ENCODE measurements around the gene CPED1.
"Not testable (repeated sequence)": the region's sequence is repeated elsewhere in the genome, so short reads cannot be mapped to it uniquely, and the experiment has no call there.

The CPED1 gene

DNA sequence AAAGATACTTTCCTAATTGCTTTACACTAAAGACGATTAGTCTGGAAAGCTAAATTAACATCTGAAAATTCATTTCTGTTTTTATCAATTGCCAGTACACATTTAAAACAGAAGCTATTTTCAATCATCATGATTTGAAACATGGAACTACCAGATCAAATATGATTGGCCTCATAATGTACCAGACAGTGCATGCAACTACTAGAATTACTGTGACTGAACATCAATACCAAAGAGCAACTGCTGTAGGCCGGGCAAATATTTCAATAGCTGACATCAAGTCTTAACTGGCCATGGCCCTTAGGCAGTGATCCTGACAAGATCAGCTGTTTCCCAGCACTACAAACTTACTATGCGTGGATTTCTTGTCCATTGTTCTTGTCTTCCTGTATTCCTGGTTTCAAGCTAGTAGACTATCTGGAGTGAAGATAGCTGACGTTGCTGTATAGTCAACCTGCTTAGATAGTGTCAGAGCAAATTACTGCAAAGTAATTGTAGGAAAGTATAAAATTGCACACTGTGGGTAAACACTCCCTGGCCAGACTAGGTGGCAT is 318.6 kb downstream of the CPED1 start:
- no peak overlapping the region for H3K4me3 ChIP-seq (ENCODE audit: low read depth, low read length)
- TF ChIP-seq, protein P1, sequence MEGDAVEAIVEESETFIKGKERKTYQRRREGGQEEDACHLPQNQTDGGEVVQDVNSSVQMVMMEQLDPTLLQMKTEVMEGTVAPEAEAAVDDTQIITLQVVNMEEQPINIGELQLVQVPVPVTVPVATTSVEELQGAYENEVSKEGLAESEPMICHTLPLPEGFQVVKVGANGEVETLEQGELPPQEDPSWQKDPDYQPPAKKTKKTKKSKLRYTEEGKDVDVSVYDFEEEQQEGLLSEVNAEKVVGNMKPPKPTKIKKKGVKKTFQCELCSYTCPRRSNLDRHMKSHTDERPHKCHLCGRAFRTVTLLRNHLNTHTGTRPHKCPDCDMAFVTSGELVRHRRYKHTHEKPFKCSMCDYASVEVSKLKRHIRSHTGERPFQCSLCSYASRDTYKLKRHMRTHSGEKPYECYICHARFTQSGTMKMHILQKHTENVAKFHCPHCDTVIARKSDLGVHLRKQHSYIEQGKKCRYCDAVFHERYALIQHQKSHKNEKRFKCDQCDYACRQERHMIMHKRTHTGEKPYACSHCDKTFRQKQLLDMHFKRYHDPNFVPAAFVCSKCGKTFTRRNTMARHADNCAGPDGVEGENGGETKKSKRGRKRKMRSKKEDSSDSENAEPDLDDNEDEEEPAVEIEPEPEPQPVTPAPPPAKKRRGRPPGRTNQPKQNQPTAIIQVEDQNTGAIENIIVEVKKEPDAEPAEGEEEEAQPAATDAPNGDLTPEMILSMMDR (IDR thresholded peaks at IDR 0.05; ENCODE audit: low read depth, low read length), result no peak

DNA sequence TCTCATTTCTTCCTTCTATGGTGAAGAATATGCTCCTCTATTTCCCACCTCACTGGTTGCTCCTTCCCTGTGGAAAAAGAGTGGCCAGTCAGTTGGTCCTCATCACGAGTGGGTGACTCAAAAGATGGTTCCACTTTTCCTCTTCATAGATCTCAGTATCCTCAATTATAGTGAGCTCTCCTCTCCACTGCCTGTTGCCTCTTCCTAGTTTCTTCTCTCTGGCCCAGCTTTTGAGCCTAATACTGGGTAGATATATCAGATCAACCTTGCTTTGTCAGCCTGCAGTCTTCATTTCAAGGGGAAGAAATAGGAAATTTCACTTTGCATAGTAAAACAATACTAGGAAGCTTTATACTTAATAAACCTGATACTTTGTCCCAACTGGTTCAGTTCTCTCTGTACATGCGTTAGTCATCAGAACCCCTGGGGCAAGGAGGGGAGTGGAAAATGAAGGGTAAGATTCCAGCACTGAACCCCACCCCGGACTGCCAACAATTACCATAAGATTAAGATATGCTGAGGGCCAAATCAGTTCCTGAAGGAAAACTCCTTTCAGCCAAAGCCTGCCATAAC is 324.8 kb downstream of the CPED1 start:
- H3K4me3 ChIP-seq (ENCODE audit: low read depth, low read length), result no peak overlapping the region
- TF ChIP-seq, protein P1 (IDR thresholded peaks at IDR 0.05; ENCODE audit: low read depth, low read length), result no peak

DNA sequence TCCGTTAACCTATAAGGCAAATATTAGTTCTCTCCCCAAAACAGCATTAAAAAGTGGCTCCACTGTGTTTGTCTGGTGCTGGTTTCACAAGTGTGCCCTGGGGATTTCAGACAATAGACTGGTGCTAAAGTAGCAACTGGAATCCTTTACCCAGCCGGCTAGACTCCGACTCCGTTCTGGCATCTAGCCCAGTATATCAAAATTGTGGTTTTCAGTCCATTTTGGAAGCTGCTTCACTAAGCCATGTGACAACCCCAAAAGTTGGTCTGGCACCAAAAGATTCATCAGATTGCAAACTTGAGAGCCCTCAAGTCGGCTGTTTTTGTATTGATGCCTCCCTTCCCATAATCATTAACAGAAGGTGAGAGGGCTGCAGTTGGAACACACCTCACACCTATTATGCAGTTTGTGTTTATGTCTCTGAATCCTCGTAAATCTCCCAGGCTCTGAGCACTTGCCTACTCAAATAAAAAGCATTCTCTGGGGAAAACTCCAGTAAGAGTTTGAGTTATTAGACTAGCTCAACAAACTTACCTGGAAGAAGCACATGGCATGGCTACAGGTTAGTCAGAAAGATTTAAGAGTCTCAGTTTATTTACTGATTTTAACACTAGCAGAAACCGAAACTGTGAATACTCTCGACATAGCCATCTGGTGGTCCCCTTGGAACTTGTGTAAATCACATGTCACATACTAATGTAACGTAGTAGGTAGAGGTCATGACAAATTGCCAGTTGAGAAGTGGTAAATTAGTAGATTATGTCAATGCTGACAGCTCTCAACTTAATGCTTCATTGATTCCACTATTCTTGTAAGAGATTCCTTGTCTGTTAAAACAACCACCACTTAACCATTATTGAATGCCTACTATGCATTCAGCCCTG is 325.5 kb downstream of the CPED1 start:
- TF ChIP-seq, protein P1 (IDR thresholded peaks at IDR 0.05; ENCODE audit: low read depth, low read length), result no peak
- no peak overlapping the region for H3K4me3 ChIP-seq (ENCODE audit: low read depth, low read length)

DNA sequence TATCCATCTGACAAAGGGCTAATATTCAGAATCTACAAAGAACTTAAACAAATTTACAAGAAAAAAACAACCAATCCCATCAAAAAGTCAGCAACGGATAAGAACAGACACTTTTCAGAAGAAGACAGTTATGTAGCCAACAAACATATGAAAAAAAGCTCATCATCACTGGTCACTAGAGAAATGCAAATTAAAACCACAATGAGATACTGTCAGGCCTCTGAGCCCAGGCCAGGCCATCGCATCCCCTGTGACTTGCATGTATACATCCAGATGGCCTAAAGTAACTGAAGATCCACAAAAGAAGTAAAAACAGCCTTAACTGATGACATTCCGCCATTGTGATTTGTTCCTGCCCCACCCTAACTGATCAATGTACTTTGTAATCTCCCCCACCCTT is 326.7 kb downstream of the CPED1 start:
- not testable (repeated sequence) for H3K4me3 ChIP-seq (ENCODE audit: low read depth, low read length)

DNA sequence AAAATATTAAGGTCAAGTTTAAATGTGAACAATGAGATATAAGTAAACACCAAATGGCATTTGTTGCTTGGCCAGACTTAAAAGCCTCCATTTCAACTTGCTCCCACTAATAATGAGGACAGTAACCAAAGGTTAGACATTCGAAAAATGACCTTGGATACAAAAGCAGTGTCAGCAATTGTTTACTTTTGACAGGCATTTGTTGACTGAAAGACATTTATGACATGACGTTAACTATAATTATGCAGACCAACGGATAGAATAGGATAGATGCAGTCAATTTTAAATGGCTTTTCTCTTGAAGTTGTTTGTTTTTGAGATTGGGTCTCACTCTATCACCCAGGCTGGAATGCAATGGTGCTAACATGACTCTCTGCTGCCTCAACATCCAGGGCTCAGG is 333.9 kb downstream of the CPED1 start:
- TF ChIP-seq, protein P1 (IDR thresholded peaks at IDR 0.05; ENCODE audit: low read depth, low read length), result no peak
- no peak overlapping the region for H3K4me3 ChIP-seq (ENCODE audit: low read depth, low read length)

DNA sequence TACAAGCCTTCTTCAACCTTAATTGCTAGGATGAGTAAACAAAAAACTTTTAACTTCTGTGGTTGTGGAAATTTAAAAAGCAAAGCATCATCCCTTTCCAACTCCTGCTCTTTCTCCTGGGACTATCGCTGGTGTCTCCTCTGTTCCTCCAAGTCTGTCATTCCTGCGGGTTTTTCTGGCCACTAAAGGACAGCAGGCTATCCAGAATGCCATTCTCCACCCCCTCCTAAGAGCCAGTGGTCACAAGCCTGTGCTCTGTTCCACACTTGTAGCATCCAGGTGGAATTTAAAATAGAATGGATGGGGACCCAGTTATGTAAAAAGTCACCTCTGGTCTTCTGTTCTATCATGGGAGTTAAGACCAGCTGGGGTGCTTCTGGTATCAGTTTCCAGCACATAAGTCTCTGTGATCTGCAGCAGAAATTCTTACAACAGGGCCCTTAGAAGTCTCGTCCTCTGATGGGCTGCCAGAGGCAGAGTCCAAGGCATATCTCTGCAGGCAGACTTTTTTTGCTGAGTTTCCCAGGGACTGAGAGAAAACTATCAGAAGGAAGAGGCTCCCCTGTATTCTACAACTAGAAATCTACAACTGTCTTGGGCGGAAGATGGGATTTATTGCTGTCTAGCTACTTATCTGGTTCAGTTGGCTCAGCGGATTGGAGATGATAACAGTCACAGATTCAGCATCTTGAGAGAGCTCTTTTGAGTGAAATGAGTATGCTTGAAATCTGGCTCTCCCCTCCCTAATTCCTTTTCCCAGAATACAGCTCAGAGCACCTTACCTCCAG is 335.2 kb downstream of the CPED1 start:
- TF ChIP-seq, protein P1 (IDR thresholded peaks at IDR 0.05; ENCODE audit: low read depth, low read length), result no peak
- H3K4me3 ChIP-seq (ENCODE audit: low read depth, low read length), result no peak overlapping the region

DNA sequence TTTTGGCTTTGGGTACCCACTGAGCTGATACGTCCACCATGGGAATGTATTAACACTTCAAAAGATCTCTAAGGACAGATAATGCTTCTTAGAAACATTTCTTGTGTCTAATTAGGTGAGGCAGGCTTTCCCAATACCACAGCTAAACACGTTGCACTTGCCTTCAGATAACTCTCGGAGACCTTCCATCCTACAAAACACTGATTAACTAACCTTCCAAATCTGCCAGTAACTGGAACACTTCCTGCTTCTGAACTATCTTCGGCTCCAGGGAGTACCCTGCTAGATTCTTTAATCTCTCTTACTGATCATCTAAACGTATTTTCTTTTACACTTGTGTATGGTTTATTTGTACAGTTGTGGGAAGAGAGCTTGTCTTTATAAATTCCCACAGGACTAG is 339.2 kb downstream of the CPED1 start:
- H3K4me3 ChIP-seq (ENCODE audit: low read depth, low read length), result no peak overlapping the region
- TF ChIP-seq, protein P1 (IDR thresholded peaks at IDR 0.05; ENCODE audit: low read depth, low read length), result no peak

Data from WI38 (cell line).